GM10266 (cell line): ENCODE data around the gene CARHSP1.

Experiments used
- DNase-seq: peaks from one replicate; pipeline ENCODE4 v3.0.0; 2012; ENCODE audit errors: extremely low spot score
- TF ChIP-seq, protein P1 (sequence below): IDR thresholded peaks from 2 replicates; pipeline ENCODE4 v1.5.1; 2012; ENCODE audit warnings: mild to moderate bottlenecking, low read depth; ENCODE audit not compliant: control insufficient read depth, insufficient read depth; ENCODE audit errors: missing control alignments

The CARHSP1 gene

DNA sequence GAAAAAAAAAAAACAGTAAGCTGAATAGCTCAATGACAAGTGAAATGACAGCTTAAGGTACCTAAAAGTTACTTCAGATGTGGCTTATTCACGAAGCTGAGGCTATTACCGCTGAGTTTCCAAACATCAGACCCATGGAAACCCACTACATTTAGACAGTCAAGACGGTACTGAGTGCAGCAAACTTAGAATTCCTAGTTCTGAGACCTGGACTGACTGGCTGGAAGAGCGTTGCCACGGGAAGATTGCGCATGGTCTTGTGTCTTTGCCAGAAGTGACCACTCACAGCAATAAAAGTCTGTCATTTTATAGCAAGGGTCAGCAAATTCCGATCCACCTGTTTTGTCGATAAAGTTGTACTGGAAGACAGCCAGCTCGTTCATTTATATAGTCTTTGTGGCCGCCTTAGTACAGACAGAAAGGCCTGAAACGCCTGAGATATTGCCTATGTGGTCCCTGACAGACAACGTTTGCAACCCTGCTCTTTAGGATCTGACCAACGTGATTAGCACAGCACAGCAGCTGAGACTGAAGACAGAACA lies 32.6 kb upstream of the CARHSP1 start:
- TF ChIP-seq, protein P1, sequence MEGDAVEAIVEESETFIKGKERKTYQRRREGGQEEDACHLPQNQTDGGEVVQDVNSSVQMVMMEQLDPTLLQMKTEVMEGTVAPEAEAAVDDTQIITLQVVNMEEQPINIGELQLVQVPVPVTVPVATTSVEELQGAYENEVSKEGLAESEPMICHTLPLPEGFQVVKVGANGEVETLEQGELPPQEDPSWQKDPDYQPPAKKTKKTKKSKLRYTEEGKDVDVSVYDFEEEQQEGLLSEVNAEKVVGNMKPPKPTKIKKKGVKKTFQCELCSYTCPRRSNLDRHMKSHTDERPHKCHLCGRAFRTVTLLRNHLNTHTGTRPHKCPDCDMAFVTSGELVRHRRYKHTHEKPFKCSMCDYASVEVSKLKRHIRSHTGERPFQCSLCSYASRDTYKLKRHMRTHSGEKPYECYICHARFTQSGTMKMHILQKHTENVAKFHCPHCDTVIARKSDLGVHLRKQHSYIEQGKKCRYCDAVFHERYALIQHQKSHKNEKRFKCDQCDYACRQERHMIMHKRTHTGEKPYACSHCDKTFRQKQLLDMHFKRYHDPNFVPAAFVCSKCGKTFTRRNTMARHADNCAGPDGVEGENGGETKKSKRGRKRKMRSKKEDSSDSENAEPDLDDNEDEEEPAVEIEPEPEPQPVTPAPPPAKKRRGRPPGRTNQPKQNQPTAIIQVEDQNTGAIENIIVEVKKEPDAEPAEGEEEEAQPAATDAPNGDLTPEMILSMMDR: no peak
- DNase-seq: no peak

DNA sequence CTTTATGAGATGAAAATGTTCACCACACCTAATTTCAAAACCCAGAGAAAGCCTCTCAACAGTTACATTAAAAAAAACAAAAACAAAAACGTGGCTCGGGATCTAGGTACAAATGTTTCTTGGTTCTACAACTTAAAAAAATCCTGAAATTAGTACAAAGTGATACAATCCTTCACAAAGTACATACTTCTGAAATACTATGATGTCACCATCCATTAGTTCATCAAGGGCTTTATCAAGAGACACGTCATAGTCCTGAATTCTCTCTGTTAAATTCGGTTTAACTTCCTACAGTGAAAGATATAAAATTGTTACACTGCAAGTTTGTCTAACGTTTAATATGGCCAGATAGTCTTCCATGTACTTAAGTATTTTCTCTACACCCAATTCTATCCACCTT lies 31.5 kb upstream of the CARHSP1 start:
- TF ChIP-seq, protein P1: no peak
- DNase-seq: no peak

DNA sequence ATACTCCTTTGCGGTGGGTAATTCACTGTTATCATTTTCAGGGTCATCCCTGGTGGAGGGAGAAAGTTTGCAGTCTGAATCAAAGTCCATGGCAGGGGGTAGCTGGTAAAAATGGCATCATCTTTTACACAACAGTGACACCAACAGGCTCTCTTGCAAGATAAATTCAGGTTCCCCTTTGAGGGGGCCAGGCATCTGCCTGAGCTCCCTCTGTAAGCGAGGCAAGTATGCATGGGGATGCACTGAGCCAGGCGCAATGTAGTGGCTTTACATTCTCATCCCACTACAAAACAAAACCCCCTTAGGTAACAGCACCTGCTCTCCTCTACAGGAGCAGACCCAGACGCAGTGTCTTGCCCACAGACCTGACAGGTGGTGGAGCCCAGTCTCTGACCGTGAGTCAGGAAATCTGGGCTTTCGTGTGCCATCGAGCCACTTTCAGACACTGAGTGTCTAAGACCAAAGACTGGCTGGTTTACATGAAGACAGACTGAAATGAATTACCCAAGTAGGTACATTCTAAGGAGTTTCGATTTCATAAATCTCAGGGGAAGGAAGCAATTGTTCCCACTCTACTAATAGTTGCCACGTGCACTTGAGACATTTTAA lies 31.0 kb upstream of the CARHSP1 start:
- TF ChIP-seq, protein P1: no peak
- no peak for DNase-seq

DNA sequence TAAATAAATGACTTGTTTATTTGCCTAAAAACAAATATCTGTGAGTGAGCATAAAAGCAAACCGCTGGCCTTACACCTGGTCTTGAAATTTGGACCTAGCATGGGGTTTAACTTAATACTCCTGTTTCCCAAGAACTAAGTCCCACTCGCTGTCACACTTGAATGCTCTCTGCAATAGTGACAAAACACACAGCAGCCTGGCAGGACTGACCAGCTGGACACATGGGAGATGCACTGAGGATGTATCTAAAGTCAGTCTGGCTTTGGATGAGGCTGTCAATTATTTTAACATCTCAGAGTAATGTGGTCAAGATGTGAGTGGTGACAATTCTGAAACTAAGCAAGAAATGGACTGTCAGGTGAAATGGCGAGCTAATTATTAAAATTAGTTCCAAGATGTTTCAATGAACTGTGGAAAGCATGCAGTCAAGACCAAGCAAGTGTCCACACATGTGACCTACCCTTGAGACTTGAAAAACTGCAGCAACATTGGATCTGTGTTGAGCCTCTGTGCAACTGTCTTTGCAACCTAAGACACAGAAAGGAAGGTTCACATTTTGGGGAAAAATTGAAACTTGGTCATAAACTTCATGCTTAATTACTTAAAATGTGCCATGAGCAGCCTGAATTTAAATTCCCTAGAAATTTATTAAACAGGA lies 30.0 kb upstream of the CARHSP1 start:
- TF ChIP-seq, protein P1: no peak
- no peak for DNase-seq

DNA sequence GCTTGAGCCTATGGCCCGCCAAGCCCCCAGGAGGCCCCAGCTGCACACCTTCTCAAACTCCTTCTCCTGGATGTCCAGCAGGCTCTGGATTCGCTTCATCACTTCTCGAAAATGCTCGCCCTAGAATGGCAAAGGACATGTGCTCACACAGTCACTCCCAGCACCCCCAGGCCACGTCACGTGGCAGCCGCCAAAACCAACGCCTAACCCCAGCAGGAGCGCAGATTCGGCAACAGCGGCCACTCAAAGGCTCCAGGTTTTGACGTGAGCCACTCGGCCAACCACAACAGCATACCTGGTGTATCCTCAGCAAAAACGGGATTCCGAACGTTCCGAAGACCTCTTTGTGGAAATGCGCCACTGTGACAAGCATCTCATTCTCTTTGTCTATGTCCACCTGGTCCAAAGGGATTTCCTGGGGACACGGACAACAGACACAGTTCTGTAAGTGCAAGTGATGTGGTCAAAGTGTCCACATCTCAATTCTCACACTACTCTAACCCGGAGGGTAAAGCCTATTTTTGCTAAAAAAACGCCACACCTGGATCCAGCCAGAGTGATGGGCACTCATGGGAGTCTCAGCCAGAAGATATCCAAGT lies 26.0 kb upstream of the CARHSP1 start:
- TF ChIP-seq, protein P1: no peak
- no peak for DNase-seq

DNA sequence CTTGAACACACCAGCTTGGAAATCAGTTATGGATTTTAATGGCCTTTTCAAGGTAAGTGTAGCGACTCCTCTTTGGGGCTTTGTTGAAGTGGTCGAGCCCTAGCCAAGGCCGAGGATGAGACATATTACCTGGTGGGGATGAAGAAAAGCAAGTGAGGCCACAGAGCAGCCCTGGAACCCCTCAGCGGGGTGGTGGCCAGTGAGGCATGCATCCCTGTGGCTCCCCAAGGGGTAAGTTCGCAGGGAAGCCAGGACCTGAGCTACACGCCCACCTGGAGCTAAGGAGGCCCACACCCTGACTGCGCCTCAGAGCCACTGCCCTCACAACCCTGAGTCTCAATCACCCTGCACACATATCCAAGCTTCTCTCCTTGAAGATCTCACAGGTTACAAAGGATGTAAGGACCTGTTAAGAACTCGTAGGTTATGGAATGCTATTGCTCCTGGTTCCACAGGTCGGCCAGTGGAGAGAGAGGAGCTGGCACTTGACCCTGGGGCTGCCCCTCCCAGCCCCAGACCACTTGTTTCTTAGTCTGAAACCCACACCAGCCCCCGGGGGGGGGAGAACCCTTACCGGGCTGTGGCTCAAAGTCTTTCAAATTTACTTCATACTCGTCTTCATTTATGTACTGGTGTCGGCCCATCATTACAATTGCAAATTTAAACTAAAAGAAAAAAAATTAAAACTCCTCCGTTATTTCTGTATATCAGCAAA lies 25.3 kb upstream of the CARHSP1 start:
- TF ChIP-seq, protein P1: no peak
- DNase-seq: no peak
